ENCODE measurements around the gene EMID1. TPM values are rescaled to one million over a fixed set of nuclear protein-coding genes. Genes with fewer than 3 reads are reported as not detected.

Gene EMID1
- total RNA-seq, 2 experiments from 2014 or later = not detected

DNA sequence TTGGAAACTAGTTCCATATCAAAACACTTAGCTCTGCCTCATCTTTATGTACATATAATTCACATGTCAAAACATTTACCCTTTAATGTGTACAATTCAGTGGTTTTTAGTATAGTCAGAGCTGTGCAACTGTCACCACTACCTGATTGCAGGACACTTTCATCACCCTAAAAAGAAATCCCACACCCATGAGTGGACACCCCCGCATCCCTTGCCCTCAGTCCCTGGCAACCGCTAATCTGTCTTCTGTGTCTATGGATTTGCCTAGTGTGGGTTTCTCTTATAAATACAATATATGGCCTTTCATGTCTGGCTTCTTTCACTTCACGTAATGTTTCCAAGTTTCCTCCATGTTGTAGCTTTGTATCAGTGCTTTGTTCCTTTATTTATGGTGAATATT, 8.6 kb upstream of the EMID1 start:
- no peak for DNase-seq
- ChIA-PET POLR2A (no interaction called here), CTCF (no interaction called here)
- Mint-ChIP-seq H3K27ac (no peak overlapping the region), H3K4me1 (ENCODE audit: low read depth) (peaks cover under 1% of the 10 kb centered on the region), H3K27me3 (peaks cover 19% of the 10 kb centered on the region), H3K4me3 (no peak overlapping the region), H3K36me3 (no peaks in the 10 kb centered on the region), H3K9me3 (peaks cover 6% of the 10 kb centered on the region)
- intact Hi-C loops (cut with micrococcal nuclease) = no loop called here

- no peak for DNase-seq
- ChIA-PET CTCF (no interaction called here), POLR2A (interaction anchor here (0.6 kb wide), 1 partner anchor 870 kb away, joined by 3 read pairs; no protein-coding TSS in a partner anchor)
- Mint-ChIP-seq H3K36me3 (no peaks in the 10 kb centered on the region), H3K27ac (no peak overlapping the region), H3K27me3 (peaks cover 22% of the 10 kb centered on the region), H3K4me1 (ENCODE audit: low read depth) (peaks cover 8% of the 10 kb centered on the region), H3K9me3 (peaks cover 6% of the 10 kb centered on the region), H3K4me3 (no peak overlapping the region)
- intact Hi-C loops (cut with micrococcal nuclease) = no loop called here
Observed at GRCh38 chr22:29198240-29198639, 7.5 kb upstream of the EMID1 start.

DNA sequence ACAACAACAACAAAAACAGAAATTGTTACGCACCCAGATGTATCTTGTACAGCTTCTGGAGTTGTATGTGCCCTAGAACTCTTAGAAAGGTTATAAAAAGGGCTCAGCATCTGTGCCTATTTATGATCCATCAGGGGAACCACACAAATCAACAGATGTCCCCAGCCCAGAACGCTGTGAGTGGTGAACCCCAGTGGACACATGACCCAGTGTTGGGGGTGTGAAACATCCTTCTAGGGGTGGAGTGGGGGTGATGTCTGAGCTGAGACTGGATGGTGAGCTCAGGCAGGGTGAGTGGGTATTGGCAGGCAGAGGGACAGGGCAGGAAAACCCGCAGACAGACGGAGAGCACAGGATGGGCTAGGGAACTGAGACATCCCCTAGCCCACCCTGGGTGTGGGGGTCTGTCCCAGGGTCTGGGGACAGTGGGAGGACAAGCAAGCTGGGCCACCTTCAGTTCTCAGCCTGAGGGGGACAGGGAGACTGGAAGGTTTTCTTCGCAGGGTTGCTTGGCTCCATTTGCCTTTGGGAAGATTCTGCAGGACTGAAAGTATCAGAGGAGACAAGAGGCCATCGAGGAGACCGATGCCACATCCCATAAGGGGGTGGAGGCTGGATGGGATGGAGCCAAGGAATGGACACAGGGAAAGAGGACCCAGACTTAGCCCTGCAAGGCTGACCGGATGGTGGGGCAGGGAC, 5.8 kb upstream of the EMID1 start:
- H3K4me3 Mint-ChIP-seq = no peak overlapping the region
- no peak for DNase-seq
- peaks cover 2% of the 10 kb centered on the region for H3K9me3 Mint-ChIP-seq
- H3K4me1 Mint-ChIP-seq (ENCODE audit: low read depth) = peaks cover 9% of the 10 kb centered on the region
- CTCF ChIA-PET = no interaction called here
- H3K36me3 Mint-ChIP-seq = no peaks in the 10 kb centered on the region
- POLR2A ChIA-PET = no interaction called here
- intact Hi-C loops (cut with micrococcal nuclease) = loop anchor here (5.0 kb wide), 1 partner anchor 47 kb away; no protein-coding TSS in a partner anchor
- H3K27ac Mint-ChIP-seq = no peak overlapping the region
- peaks cover 30% of the 10 kb centered on the region for H3K27me3 Mint-ChIP-seq

- Mint-ChIP-seq H3K27ac (no peak overlapping the region), H3K27me3 (peaks cover 34% of the 10 kb centered on the region), H3K4me1 (ENCODE audit: low read depth) (peaks cover 9% of the 10 kb centered on the region), H3K4me3 (no peak overlapping the region), H3K9me3 (no peaks in the 10 kb centered on the region), H3K36me3 (no peaks in the 10 kb centered on the region)
- CTCF ChIA-PET = interaction anchor here (0.6 to 3.3 kb wide), 2 partner anchors 44 to 192 kb away, joined by 3 to 25 read pairs; no protein-coding TSS in a partner anchor
- DNase-seq = no peak
- intact Hi-C loops (cut with micrococcal nuclease) = loop anchor here (5.0 kb wide), 1 partner anchor 46 kb away; no protein-coding TSS in a partner anchor
- POLR2A ChIA-PET = no interaction called here
Observed at GRCh38 chr22:29200901-29201300, 4.8 kb upstream of the EMID1 start.

GRCh38 chr22:29201782-29202181, 3.9 kb upstream of the EMID1 start:
- POLR2A ChIA-PET = no interaction called here

DNA sequence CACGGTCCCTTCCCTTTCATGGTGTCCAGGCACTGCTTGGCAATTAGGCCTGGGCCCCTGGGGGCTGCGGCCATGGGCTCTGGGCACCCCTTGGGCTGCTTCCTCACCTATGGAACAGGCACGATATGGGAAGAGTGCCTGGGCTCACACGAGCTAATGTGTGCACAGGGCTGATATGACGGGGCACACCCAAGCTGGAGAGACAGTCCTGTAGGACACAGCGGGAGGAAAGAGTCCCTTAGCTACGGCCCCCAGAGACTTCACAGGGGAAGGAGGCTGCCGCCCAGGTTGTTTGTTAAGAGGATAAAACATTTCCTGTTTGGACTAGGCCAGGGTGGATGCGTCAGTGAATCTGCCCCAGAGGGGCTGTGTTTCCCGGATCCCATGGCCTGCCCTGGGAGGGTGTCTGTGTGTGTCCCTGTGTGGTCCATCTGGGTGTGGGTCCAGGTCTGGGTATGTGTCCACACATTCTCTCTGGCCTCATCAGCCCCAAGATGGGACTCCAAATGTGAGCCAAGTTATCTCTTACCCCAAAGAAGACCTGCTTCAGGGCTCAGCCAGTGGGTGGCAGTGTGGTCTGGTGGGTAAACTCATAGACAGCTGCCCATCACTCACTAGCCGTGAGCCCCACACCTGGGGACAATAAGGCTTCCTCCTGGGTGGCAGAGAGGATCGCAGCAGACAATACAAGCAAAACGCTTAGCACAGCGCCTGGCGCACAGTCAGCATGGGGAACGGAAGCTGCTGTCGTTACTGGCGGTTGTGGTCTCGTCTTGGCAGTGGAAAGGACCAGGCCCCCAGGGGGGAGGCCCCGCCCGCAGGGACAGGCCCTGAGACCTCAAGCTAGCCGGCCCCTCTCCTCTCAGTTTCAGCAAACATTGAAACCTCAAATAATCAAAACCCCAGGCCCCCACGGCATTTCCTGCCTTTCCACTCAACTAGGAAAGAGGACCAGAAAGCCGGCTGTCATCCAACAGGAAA, 3.2 kb upstream of the EMID1 start:
- H3K27me3 Mint-ChIP-seq = peaks cover 42% of the 10 kb centered on the region
- POLR2A ChIA-PET = no interaction called here
- intact Hi-C loops (cut with micrococcal nuclease) = loop anchor here (2.0 to 5.0 kb wide), 2 partner anchors 36 to 45 kb away; no protein-coding TSS in a partner anchor
- peaks cover 12% of the 10 kb centered on the region for H3K4me1 Mint-ChIP-seq (ENCODE audit: low read depth)
- no peak overlapping the region for H3K27ac Mint-ChIP-seq
- peak; percentile 80 for DNase-seq
- no peak overlapping the region for H3K4me3 Mint-ChIP-seq
- H3K9me3 Mint-ChIP-seq = no peaks in the 10 kb centered on the region
- CTCF ChIA-PET = interaction anchor here (0.7 to 3.3 kb wide), 8 partner anchors 13 to 69 kb away, joined by 3 to 25 read pairs (median 3); no protein-coding TSS in a partner anchor
- H3K36me3 Mint-ChIP-seq = no peaks in the 10 kb centered on the region

More at GRCh38 chr22:29201782-29202181, 3.9 kb upstream of the EMID1 start:
- no peak for DNase-seq
- H3K36me3 Mint-ChIP-seq = no peaks in the 10 kb centered on the region
- H3K9me3 Mint-ChIP-seq = no peaks in the 10 kb centered on the region
- intact Hi-C loops (cut with micrococcal nuclease) = loop anchor here (2.0 to 5.0 kb wide), 2 partner anchors 35 to 46 kb away; no protein-coding TSS in a partner anchor
- H3K4me3 Mint-ChIP-seq = no peak overlapping the region
- no peak overlapping the region for H3K27ac Mint-ChIP-seq
- H3K4me1 Mint-ChIP-seq (ENCODE audit: low read depth) = peaks cover 12% of the 10 kb centered on the region
- CTCF ChIA-PET = interaction anchor here (0.6 to 3.3 kb wide), 5 partner anchors 14 to 193 kb away, joined by 3 to 25 read pairs (median 4); no protein-coding TSS in a partner anchor
- peaks cover 41% of the 10 kb centered on the region for H3K27me3 Mint-ChIP-seq

GRCh38 chr22:29203488-29204454, 1.9 kb upstream of the EMID1 start:
- H3K4me3 Mint-ChIP-seq = no peak overlapping the region
- H3K27ac Mint-ChIP-seq = no peak overlapping the region
- no peaks in the 10 kb centered on the region for H3K36me3 Mint-ChIP-seq
- ChIA-PET POLR2A (no interaction called here), CTCF (interaction anchor here (0.7 to 3.3 kb wide), 3 partner anchors 27 to 68 kb away, joined by 3 to 25 read pairs (median 3); no protein-coding TSS in a partner anchor)
- H3K27me3 Mint-ChIP-seq = peaks cover 45% of the 10 kb centered on the region
- intact Hi-C loops (cut with micrococcal nuclease) = loop anchor here (2.0 to 5.0 kb wide), 2 partner anchors 37 to 44 kb away; no protein-coding TSS in a partner anchor
- H3K9me3 Mint-ChIP-seq = no peaks in the 10 kb centered on the region
- no peak for DNase-seq
- peaks cover 12% of the 10 kb centered on the region for H3K4me1 Mint-ChIP-seq (ENCODE audit: low read depth)

DNA sequence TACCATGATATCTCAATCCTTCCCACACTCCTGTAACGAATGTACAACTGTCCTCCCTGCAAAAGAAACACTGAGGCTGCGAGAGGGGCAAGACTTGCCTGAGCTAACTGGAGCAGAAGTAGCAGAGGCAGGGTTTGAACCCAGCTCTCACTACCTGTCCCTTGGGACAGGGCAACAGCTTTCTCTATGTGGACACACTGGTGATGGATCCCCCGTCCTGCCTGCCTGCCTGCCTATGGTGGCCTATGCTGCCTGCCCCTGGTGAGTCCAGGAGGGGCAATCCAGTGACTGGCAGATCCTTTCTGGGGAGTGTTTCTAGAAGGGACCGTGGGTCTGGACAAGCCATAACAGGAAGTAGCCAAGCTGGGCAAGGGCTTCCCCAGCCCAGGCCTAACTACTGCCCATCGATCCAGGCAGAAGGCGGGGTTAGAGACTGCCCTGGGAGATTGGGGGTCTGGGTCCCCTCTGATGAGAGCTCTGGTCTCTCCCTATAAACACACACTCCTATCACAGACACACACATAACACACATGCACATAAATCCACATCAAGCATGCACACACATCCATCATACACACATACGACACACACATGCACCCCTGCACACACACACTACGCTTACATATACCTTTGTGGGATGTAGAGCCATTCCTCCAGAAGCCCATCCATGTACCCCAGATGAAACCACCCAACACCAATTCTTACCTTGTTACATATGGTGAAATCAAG, 1.1 kb upstream of the EMID1 start:
- no peak for DNase-seq
- Mint-ChIP-seq H3K4me3 (no peak overlapping the region), H3K27ac (no peak overlapping the region), H3K4me1 (ENCODE audit: low read depth) (peaks cover 12% of the 10 kb centered on the region), H3K36me3 (no peaks in the 10 kb centered on the region), H3K9me3 (no peaks in the 10 kb centered on the region), H3K27me3 (peaks cover 43% of the 10 kb centered on the region)
- POLR2A ChIA-PET = no interaction called here
- intact Hi-C loops (cut with micrococcal nuclease) = loop anchor here (5.0 kb wide), 1 partner anchor 43 kb away; no protein-coding TSS in a partner anchor
- CTCF ChIA-PET = interaction anchor here (2.0 to 3.3 kb wide), 2 partner anchors 41 kb away, joined by 10 to 25 read pairs; no protein-coding TSS in a partner anchor

GRCh38 chr22:29205252-29205593, 473 bp upstream of the EMID1 start:
- ChIA-PET POLR2A (no interaction called here), CTCF (interaction anchor here (2.0 kb wide), 1 partner anchor 40 kb away, joined by 10 read pairs; no protein-coding TSS in a partner anchor)
- no peak overlapping the region for H3K4me3 Mint-ChIP-seq
- no peaks in the 10 kb centered on the region for H3K36me3 Mint-ChIP-seq
- H3K27me3 Mint-ChIP-seq = peaks cover 40% of the 10 kb centered on the region
- peaks cover 12% of the 10 kb centered on the region for H3K4me1 Mint-ChIP-seq (ENCODE audit: low read depth)
- intact Hi-C loops (cut with micrococcal nuclease) = no loop called here
- no peak for DNase-seq
- H3K27ac Mint-ChIP-seq = no peak overlapping the region
- no peaks in the 10 kb centered on the region for H3K9me3 Mint-ChIP-seq

GRCh38 chr22:29206372-29207242, 911 bp downstream of the EMID1 start:
- H3K27ac Mint-ChIP-seq = no peak overlapping the region
- no peak for DNase-seq
- POLR2A ChIA-PET = no interaction called here
- CTCF ChIA-PET = interaction anchor here (0.8 to 2.0 kb wide), 4 partner anchors 33 to 107 kb away, joined by 3 to 10 read pairs (median 4); no protein-coding TSS in a partner anchor
- no peaks in the 10 kb centered on the region for H3K36me3 Mint-ChIP-seq
- no peaks in the 10 kb centered on the region for H3K9me3 Mint-ChIP-seq
- intact Hi-C loops (cut with micrococcal nuclease) = no loop called here
- H3K4me3 Mint-ChIP-seq = peak overlapping the region; percentile 48
- H3K4me1 Mint-ChIP-seq (ENCODE audit: low read depth) = peaks cover 12% of the 10 kb centered on the region
- peaks cover 30% of the 10 kb centered on the region for H3K27me3 Mint-ChIP-seq
